BLaER1 treated with 17β-estradiol and CSF1 and Interleukin-3, amounts not matched to agents 10 nM and 100 nM (cell line): ENCODE data around the gene HNRNPA3.
A peak's percentile ranks its signal among the peaks of the same experiment; 100 is the strongest.
"Not testable (repeated sequence)": the region's sequence is repeated elsewhere in the genome, so short reads cannot be mapped to it uniquely, and the experiment has no call there.

Experiments
- H3K27ac ChIP-seq, 11 experiments: shearing (Covaris generic); formaldehyde crosslinking; 2 replicates each; pipeline ENCODE4 v1.8.1; 2022
- H3K27me3 ChIP-seq, 11 experiments: shearing (Covaris generic); formaldehyde crosslinking; 2 replicates each; pipeline ENCODE4 v1.8.1; 2022
- H3K36me3 ChIP-seq, 11 experiments: shearing (Covaris generic); formaldehyde crosslinking; 2 replicates each; pipeline ENCODE4 v1.8.1; 2022
- H3K4me1 ChIP-seq, 10 experiments: shearing (Covaris generic); formaldehyde crosslinking; 2 replicates each; pipeline ENCODE4 v1.8.1; 2022
- H3K4me2 ChIP-seq, 11 experiments: shearing (Covaris generic); formaldehyde crosslinking; 2 replicates each; pipeline ENCODE4 v1.8.1; 2022
- H3K4me3 ChIP-seq, 10 experiments: shearing (Covaris generic); formaldehyde crosslinking; 2 replicates each; pipeline ENCODE4 v1.8.1; 2022
- H3K9ac ChIP-seq, 11 experiments: shearing (Covaris generic); formaldehyde crosslinking; 2 replicates each; pipeline ENCODE4 v1.8.1; 2022
- H3K9me3 ChIP-seq, 11 experiments: shearing (Covaris generic); formaldehyde crosslinking; replicated peaks in 1 of 11; 2 replicates each; pipeline ENCODE4 v1.8.1; 2022
- H4K20me1 ChIP-seq, 11 experiments: shearing (Covaris generic); formaldehyde crosslinking; 2 replicates each; pipeline ENCODE4 v1.8.1; 2022
- Cebpa-rat ChIP-seq, 11 experiments: shearing (Covaris generic); IDR thresholded peaks; 2 replicates each; pipeline ENCODE4 v1.8.1; 2022

Gene HNRNPA3

GRCh38 chr2:177264209-177264692, 51.7 kb downstream of the HNRNPA3 start:
- no peak for TF ChIP-seq Cebpa-rat (IDR thresholded peaks at IDR 0.05)
- Histone ChIP-seq H3K27ac (peak overlapping the region; percentile 99 to 100 (median 100)), H3K9me3 (peaks cover 0 to 13% (median 8%) of the 10 kb centered on the region in 11 experiments; a peak in 17 of 22 replicates), H3K9ac (peak overlapping the region; percentile 98 to 100 (median 100)), H3K4me3 (peak overlapping the region; percentile 87 to 95 (median 92)), H4K20me1 (peaks cover 31 to 41% (median 41%) of the 10 kb centered on the region in 11 experiments; a peak in 21 of 22 replicates), H3K4me1 (peaks cover 30 to 61% (median 48%) of the 10 kb centered on the region in 10 experiments), H3K27me3 (no peaks in the 10 kb centered on the region), H3K36me3 (peaks cover 2 to 29% (median 22%) of the 10 kb centered on the region in 11 experiments; a peak in 21 of 22 replicates), H3K4me2 (peak overlapping the region in 9 of 11 experiments; percentile 80 to 95 (median 89); a peak in 16 of 22 replicates)

GRCh38 chr2:177264693-177265587, 52.3 kb downstream of the HNRNPA3 start, which contains the start of gene NFE2L2:
NFE2L2 (minus strand) TSS chr2:177264727; CDS start chr2:177264576, 151 bp downstream.
- H3K4me1 ChIP-seq, result peaks cover 30 to 61% (median 48%) of the 10 kb centered on the region in 10 experiments
- peak in 10 of 11 experiments; percentile 17 to 93 (median 68); a peak in 14 of 22 replicates for TF ChIP-seq Cebpa-rat (IDR thresholded peaks at IDR 0.05)

GRCh38 chr2:177265824-177266817, 53.5 kb downstream of the HNRNPA3 start:
- Histone ChIP-seq H3K27me3 (no peaks in the 10 kb centered on the region), H4K20me1 (peaks cover 12 to 23% (median 22%) of the 10 kb centered on the region in 11 experiments; a peak in 21 of 22 replicates), H3K9me3 (no peaks in the 10 kb centered on the region), H3K4me1 (peaks cover 28 to 61% (median 46%) of the 10 kb centered on the region in 10 experiments), H3K4me2 (peak overlapping the region; percentile 65 to 97 (median 89)), H3K27ac (peak overlapping the region; percentile 99 to 100 (median 100)), H3K4me3 (peak overlapping the region; percentile 87 to 95 (median 92)), H3K9ac (peak overlapping the region; percentile 98 to 100 (median 100)), H3K36me3 (peaks cover 0 to 10% (median 5%) of the 10 kb centered on the region in 11 experiments; a peak in 12 of 22 replicates)
- no peak for TF ChIP-seq Cebpa-rat (IDR thresholded peaks at IDR 0.05)

More at GRCh38 chr2:177264693-177265587, 52.3 kb downstream of the HNRNPA3 start, which contains the start of gene NFE2L2:
- Histone ChIP-seq H4K20me1 (peaks cover 24 to 34% (median 34%) of the 10 kb centered on the region in 11 experiments; a peak in 21 of 22 replicates), H3K4me2 (peak within 1 kb of the TSS; percentile 81 to 97 (median 89)), H3K9me3 (peaks cover 0 to 6% (median 2%) of the 10 kb centered on the region in 11 experiments; a peak in 8 of 22 replicates), H3K9ac (peak within 1 kb of the TSS; percentile 98 to 100 (median 100)), H3K27me3 (no peaks in the 10 kb centered on the region), H3K27ac (peak within 1 kb of the TSS; percentile 99 to 100 (median 100)), H3K36me3 (peaks cover 0 to 22% (median 16%) of the 10 kb centered on the region in 11 experiments; a peak in 17 of 22 replicates), H3K4me3 (peak within 1 kb of the TSS; percentile 87 to 95 (median 92))

GRCh38 chr2:177266955-177267354, 54.4 kb downstream of the HNRNPA3 start:
- not testable (repeated sequence) for H3K27me3 ChIP-seq, H3K4me3 ChIP-seq, H3K36me3 ChIP-seq, H3K9me3 ChIP-seq
- peak overlapping the region; percentile 24 to 100 (median 100); a peak in 21 of 22 replicates for H3K27ac ChIP-seq
- peak overlapping the region; percentile 65 to 97 (median 89) for H3K4me2 ChIP-seq
- peaks cover 20 to 62% (median 41%) of the 10 kb centered on the region in 10 experiments for H3K4me1 ChIP-seq
- peak overlapping the region in 9 of 11 experiments; percentile 39 to 100 (median 100); a peak in 14 of 22 replicates for H3K9ac ChIP-seq
- H4K20me1 ChIP-seq, result peaks cover 4 to 14% (median 13%) of the 10 kb centered on the region in 11 experiments; a peak in 19 of 22 replicates

GRCh38 chr2:177268187-177268871, 55.7 kb downstream of the HNRNPA3 start:
- Histone ChIP-seq H3K9ac (no peak overlapping the region), H3K27ac (peak overlapping the region in 5 of 11 experiments; percentile 37 to 100 (median 99); a peak in 9 of 22 replicates), H3K4me2 (peak overlapping the region in 6 of 11 experiments; percentile 81 to 93 (median 88); a peak in 11 of 22 replicates), H3K9me3 (no peaks in the 10 kb centered on the region), H3K27me3 (no peaks in the 10 kb centered on the region), H3K4me1 (peaks cover 17 to 74% (median 41%) of the 10 kb centered on the region in 10 experiments), H3K4me3 (no peak overlapping the region), H3K36me3 (no peaks in the 10 kb centered on the region), H4K20me1 (peaks cover 0 to 3% (median 0%) of the 10 kb centered on the region in 11 experiments; a peak in 5 of 22 replicates)
- no peak for TF ChIP-seq Cebpa-rat (IDR thresholded peaks at IDR 0.05)

GRCh38 chr2:177268901-177269300, 56.3 kb downstream of the HNRNPA3 start:
- Histone ChIP-seq H3K4me2 (peak overlapping the region in 3 of 11 experiments; percentile 81 to 93 (median 89); a peak in 4 of 22 replicates), H3K36me3 (no peaks in the 10 kb centered on the region), H3K27ac (no peak overlapping the region), H4K20me1 (no peaks in the 10 kb centered on the region), H3K27me3 (no peaks in the 10 kb centered on the region), H3K4me3 (no peak overlapping the region), H3K9me3 (no peaks in the 10 kb centered on the region), H3K4me1 (peaks cover 17 to 74% (median 41%) of the 10 kb centered on the region in 10 experiments), H3K9ac (no peak overlapping the region)
- no peak for TF ChIP-seq Cebpa-rat (IDR thresholded peaks at IDR 0.05)

GRCh38 chr2:177270531-177270930, 57.9 kb downstream of the HNRNPA3 start:
- H3K4me1 ChIP-seq, result peaks cover 17 to 80% (median 43%) of the 10 kb centered on the region in 10 experiments
- peak overlapping the region in 9 of 11 experiments; percentile 10 to 74 (median 52); a peak in 13 of 22 replicates for H3K4me2 ChIP-seq
- H3K4me3 ChIP-seq, result no peak overlapping the region
- no peak for TF ChIP-seq Cebpa-rat (IDR thresholded peaks at IDR 0.05)
- H3K36me3 ChIP-seq, result no peaks in the 10 kb centered on the region
- H3K27me3 ChIP-seq, result no peaks in the 10 kb centered on the region
- H3K9me3 ChIP-seq, result no peaks in the 10 kb centered on the region
- no peaks in the 10 kb centered on the region for H4K20me1 ChIP-seq
- H3K9ac ChIP-seq, result no peak overlapping the region
- H3K27ac ChIP-seq, result peak overlapping the region in 3 of 11 experiments; percentile 4 to 42 (median 21); a peak in 5 of 22 replicates
